Subcutaneous adipose tissue (tissue), 4 donors: ENCODE results near the gene RAPGEF1. TPM values are rescaled to one million over a fixed set of nuclear protein-coding genes. Genes with fewer than 3 reads are reported as not detected.

Experiments
- CTCF ChIP-seq: fragments of 450-650 bp; IDR thresholded peaks from one replicate; pipeline ENCODE4 v1.5.1; 2016; ENCODE audit warnings: low read depth, mild to moderate bottlenecking, control low read depth, antibody characterized with exemption, moderate library complexity
- total RNA-seq, 4 donors: library from RNA; depleted of rRNA; stranded (reverse); fragments of >200 nt; gene quantifications; one replicate each; pipeline ENCODE4 v1.1.0, GENCODE V29; 2016

RAPGEF1 gene
- total RNA-seq, 4 donors from 2014 or later = 47.1 to 79.5 (median 61.4) TPM

DNA sequence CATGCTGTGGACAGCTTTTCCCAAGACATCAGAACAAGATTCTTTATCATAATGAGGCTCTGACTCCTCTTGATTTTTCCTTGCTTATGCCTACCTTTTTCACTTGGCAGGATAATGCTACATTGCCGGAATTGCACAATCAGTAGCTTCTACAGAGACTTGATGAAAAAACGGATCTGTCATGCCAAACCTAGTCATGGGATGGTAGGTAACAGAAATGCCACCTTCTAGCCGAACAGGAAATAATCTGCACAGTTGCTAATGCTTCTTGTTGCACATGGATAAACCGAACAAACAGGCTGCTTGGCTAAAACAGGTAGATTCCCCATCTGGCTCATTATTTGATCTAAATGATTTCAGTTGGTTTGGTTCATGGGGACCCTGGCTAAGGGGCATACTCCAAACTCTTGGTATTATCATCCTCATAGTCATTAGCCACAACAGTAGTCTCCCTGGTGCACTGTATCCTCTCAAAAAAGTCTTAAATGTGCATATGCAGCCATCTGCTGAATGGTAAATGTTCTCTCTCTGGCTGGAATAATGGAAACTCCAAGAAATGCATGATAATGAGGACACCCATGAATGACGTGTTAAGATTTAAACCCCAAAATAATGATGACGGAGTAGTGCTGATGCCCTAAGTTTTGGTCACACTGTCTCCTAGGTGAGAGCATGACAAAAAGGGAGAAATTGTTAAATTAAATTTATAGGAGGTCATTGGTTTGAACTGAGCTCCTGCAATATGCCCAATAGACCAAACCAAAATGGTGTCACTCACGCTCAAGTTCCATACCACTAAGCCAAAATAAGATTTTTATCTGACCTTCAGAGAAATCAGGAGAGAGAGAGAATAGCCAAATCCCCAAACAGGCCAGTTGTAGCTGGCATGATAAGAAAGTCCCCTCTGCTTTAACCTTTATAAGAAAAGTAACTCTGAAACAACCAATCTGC is 47.0 kb downstream of the RAPGEF1 start:
- TF ChIP-seq CTCF = no peak

GRCh38 chr9:131691969-131692611 is 47.8 kb downstream of the RAPGEF1 start:
- TF ChIP-seq CTCF = no peak

DNA sequence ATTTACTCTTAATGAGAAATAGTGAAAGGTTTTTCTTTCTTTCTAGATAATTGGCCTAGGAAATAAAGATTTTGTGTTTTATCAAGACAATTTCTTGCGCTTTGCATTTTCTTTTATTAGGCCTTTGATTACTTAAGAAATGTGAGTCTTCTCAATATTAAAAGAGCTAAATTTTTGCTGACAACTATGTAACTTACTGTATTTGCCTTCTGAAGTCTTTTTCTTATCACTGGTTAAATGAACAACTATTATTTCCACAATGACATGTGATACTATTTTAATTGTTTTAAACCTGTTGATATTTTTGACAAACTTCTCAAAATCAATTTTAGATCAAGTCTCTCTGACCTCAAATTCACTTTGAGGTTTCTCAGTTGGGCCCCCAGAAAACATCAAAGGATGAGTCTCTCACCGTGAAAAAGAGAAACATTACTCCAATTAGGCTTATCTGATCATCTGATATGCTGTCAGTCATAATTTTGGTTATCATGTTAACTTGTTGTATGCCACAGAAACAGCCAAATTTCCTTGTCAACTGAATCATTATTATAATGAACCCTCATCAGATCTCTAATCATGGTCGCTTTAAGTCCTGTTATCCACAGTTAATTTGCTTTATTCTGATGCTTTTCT is 48.8 kb downstream of the RAPGEF1 start:
- TF ChIP-seq CTCF = no peak

DNA sequence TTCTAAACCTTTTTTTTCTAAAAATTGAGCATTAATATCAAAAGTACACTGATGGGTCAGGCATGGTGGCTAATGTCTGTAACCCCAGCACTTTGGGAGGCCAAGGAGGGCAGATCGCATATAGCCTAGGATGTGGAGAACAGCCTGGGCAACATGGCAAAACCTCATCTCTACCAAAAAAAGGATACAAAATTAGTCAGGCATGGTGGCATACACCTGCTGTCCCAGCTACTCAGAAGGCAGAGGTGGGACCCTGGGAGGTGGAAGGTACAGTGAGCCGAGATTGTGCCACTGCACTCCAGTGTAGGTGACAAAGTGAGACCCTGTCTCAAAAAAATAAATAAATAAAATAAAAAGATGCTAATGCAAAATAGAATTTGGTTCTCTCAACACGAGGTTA is 49.4 kb downstream of the RAPGEF1 start:
- no peak for TF ChIP-seq CTCF

- TF ChIP-seq CTCF = no peak
Measured at GRCh38 chr9:131688377-131688776, 51.5 kb downstream of the RAPGEF1 start.

- TF ChIP-seq CTCF = no peak
Measured at GRCh38 chr9:131685753-131686706, 53.8 kb downstream of the RAPGEF1 start.
